Mucosa of stomach (tissue), 1 donor: ENCODE measurements around the gene CAMK2A.

ENCODE experiments used
- H3K27me3 ChIP-seq: one replicate; pipeline ENCODE4 v1.7.0; 2013; ENCODE audit warnings: mild to moderate bottlenecking, low read length; ENCODE audit not compliant: control insufficient read depth, insufficient read depth
- H3K36me3 ChIP-seq: one replicate; pipeline ENCODE4 v1.7.0; 2013; ENCODE audit warnings: low read length; ENCODE audit not compliant: control insufficient read depth, insufficient read depth
- H3K4me1 ChIP-seq: one replicate; pipeline ENCODE4 v1.7.0; 2013; ENCODE audit warnings: mild to moderate bottlenecking, low read length; ENCODE audit not compliant: control insufficient read depth, insufficient read depth
- H3K4me3 ChIP-seq: one replicate; pipeline ENCODE4 v1.7.0; 2013; ENCODE audit warnings: low read length
- H3K9ac ChIP-seq: one replicate; pipeline ENCODE4 v1.7.0; 2013; ENCODE audit warnings: mild to moderate bottlenecking, low read length, moderate library complexity
- H3K9me3 ChIP-seq: one replicate; pipeline ENCODE4 v1.7.0; 2013; ENCODE audit warnings: mild to moderate bottlenecking, low read length, moderate library complexity; ENCODE audit not compliant: control insufficient read depth
- donor health status: Pancreatic carcinoma.

CAMK2A gene

DNA sequence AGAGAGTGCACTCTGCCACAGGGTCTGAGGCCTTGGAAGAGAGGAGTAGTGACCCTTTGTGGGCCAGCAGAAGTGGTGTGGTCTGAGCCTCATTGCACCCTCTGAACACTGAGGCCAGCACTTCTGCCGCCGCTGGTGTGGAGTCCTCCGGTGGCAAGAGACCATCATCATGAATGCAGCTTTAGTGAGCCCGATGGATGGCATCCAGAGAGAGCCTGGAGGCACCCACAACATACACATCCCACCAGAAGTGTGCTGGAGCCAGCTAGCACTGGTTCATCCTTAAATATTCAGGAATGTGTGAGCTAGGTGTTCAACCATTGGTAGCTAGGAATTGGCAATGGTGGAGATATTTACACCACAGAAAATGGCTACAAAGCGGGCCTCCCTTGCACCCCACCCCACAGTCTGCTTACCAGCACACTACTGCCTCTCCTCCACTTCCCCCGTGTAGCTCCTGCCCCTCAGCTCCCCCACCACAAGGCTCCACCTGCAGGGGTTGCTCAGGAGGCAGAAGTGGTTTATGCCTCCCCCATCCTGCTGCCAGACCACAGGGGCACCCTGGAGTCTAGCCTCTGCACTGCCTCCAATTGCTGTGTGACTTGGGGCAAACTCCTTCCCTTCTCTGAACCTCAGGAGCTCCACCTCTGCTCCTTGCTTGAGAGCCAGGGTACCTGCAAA is 83.3 kb downstream of the CAMK2A start:
- no peaks in the 10 kb centered on the region for H3K36me3 ChIP-seq
- H3K9me3 ChIP-seq, result no peaks in the 10 kb centered on the region
- peaks cover 16% of the 10 kb centered on the region for H3K4me1 ChIP-seq
- peaks cover 9% of the 10 kb centered on the region for H3K27me3 ChIP-seq
- no peak overlapping the region for H3K9ac ChIP-seq
- no peak overlapping the region for H3K4me3 ChIP-seq

DNA sequence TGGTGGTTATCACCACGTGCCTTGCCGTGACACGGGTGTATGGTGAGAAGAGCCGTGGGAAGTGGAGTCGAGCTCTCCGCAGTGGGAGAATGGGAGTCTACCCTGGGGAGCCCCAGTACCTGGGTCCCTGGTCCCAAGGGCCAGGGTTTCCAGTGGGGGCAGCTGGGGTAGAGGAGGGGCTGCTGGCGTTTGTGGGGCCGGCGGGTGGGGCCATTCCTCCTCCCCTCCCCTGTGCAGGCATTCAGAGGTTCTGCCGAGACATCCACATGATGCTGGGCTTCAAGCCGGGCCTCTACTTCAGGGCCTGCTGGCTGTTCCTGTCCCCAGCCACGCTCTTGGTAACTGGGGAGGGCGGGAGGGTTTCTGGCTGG is 85.0 kb downstream of the CAMK2A start:
- Histone ChIP-seq H3K4me3 (no peak overlapping the region), H3K36me3 (no peaks in the 10 kb centered on the region), H3K4me1 (peaks cover 9% of the 10 kb centered on the region), H3K9me3 (no peaks in the 10 kb centered on the region), H3K27me3 (peaks cover 11% of the 10 kb centered on the region), H3K9ac (no peak overlapping the region)

DNA sequence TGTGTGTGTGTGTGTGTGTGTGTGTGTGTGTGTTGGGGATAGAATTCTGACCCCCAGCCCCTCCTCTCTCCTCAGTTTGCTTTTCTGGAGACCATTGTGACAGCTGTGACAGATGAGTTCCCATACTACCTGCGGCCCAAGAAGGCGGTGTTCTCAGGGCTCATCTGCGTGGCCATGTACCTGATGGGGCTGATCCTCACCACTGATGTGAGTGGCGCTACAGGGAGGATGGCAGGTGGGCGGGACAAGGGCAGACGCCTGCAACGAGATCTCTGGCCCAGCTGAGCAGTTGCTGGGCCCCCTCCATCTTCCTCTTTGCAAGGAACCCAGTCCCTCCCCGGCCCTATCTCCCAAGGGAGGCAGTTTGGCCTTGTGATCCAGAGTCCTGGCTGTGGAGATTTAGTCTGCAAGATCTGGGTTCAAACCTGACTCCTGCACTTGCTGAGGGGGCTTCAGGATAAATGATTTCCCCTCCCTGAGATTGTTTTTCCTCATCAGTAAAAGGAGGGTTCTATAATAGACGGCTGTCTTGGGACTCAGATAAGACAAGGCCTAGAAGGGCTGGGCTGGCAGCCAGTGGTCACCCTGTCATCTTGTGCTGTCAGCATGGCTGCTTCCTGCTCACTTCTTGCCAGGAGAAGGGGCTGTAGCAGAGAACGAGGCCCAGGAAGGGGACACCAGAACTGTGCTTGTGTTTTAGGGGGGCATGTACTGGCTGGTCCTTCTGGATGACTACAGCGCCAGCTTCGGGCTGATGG is 85.6 kb downstream of the CAMK2A start:
- Histone ChIP-seq H3K27me3 (peaks cover 17% of the 10 kb centered on the region), H3K9ac (no peak overlapping the region), H3K9me3 (no peaks in the 10 kb centered on the region), H3K4me3 (no peak overlapping the region), H3K4me1 (peaks cover 6% of the 10 kb centered on the region), H3K36me3 (no peaks in the 10 kb centered on the region)

DNA sequence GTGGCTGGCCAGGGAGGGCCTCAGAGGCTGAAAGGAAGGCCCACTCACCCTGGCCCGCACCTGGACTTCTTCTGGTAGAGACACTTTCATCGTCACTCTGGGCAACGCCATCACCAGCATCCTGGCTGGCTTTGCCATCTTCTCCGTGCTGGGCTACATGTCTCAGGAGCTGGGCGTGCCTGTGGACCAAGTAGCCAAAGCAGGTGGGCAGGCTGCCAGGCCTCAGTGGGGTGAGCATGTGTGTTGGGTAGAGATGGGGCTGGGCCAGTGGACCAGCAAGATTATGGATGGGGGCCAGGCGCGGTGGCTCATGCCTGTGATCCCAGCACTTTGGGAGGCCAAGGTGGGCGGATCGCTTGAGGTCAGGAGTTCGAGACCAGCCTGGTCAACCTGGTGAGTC is 87.1 kb downstream of the CAMK2A start:
- Histone ChIP-seq H3K9ac (no peak overlapping the region), H3K27me3 (peaks cover 9% of the 10 kb centered on the region), H3K4me3 (no peak overlapping the region), H3K4me1 (no peaks in the 10 kb centered on the region), H3K9me3 (no peaks in the 10 kb centered on the region), H3K36me3 (no peaks in the 10 kb centered on the region)

DNA sequence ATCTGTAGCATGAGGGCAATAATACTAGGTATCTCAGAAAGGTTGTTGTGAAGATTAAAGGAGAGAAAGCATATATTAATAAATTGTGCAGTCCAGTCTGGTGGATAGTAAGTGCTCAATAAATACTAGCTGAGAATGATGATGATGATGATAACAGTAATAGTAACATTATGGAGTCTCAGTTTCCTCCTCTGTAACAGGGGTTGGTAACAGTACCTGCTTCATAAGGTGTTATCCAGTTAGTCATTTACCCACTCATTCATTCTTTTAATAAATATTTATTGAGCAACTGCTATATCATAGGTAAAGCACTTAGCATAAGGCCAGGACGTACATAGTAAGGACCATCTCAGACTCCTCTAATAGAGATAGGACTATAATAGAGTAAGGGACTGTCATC is 92.1 kb downstream of the CAMK2A start:
- H3K9me3 ChIP-seq, result no peaks in the 10 kb centered on the region
- H3K9ac ChIP-seq, result no peak overlapping the region
- peaks cover 14% of the 10 kb centered on the region for H3K27me3 ChIP-seq
- no peak overlapping the region for H3K4me3 ChIP-seq
- no peaks in the 10 kb centered on the region for H3K4me1 ChIP-seq
- no peaks in the 10 kb centered on the region for H3K36me3 ChIP-seq

GRCh38 chr5:150196986-150197385 is 92.6 kb downstream of the CAMK2A start:
- no peak overlapping the region for H3K9ac ChIP-seq
- H3K4me3 ChIP-seq, result no peak overlapping the region
- no peaks in the 10 kb centered on the region for H3K9me3 ChIP-seq
- H3K36me3 ChIP-seq, result no peaks in the 10 kb centered on the region
- no peaks in the 10 kb centered on the region for H3K4me1 ChIP-seq
- H3K27me3 ChIP-seq, result peaks cover 14% of the 10 kb centered on the region

DNA sequence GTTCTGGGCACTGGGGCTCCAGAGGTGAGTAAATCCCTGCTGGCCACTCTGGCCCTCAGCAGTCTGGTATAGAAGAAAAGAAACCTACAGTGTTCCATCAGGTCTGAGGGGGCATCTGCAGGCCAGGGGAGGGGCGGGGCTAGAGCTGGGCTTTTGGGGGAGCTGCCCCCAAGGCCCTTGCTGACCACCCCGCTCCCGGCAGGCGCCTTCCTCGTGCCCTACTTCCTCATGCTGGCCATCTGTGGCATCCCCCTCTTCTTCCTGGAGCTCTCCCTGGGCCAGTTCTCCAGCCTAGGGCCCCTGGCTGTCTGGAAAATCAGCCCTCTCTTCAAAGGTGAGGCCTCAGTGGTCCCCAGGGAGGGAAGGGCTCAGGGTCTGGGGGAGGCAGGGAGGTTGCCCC is 93.1 kb downstream of the CAMK2A start:
- Histone ChIP-seq H3K4me1 (no peaks in the 10 kb centered on the region), H3K9ac (no peak overlapping the region), H3K27me3 (peaks cover 18% of the 10 kb centered on the region), H3K4me3 (no peak overlapping the region), H3K36me3 (no peaks in the 10 kb centered on the region), H3K9me3 (no peaks in the 10 kb centered on the region)

- Histone ChIP-seq H3K27me3 (peaks cover 22% of the 10 kb centered on the region), H3K9me3 (no peaks in the 10 kb centered on the region), H3K4me3 (no peak overlapping the region), H3K4me1 (no peaks in the 10 kb centered on the region), H3K9ac (no peak overlapping the region), H3K36me3 (no peaks in the 10 kb centered on the region)
These were observed 93.7 kb downstream of the CAMK2A start for GRCh38 chr5:150195736-150196485.

DNA sequence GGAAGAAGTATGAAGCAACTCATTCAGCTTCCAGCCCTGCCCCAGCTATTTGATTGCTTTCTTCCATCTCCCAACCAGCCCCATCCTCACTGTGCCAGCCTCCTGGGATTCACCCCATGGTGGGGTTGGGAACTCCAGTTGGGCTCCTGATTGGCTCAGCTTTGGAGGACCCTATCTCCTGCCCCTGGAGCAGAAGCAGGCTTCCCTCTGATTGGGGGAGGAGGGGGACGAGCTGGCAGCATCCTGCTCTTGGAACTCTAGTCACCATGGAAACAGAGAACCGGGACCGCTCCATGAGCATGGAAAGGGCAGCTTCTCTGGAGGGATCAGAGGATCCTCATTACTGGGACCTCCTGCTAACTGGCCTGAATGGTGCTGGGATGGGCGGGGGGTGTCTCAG is 97.1 kb downstream of the CAMK2A start:
- H3K9ac ChIP-seq, result no peak overlapping the region
- no peaks in the 10 kb centered on the region for H3K9me3 ChIP-seq
- H3K36me3 ChIP-seq, result no peaks in the 10 kb centered on the region
- H3K27me3 ChIP-seq, result peaks cover 39% of the 10 kb centered on the region
- no peak overlapping the region for H3K4me3 ChIP-seq
- no peaks in the 10 kb centered on the region for H3K4me1 ChIP-seq

GRCh38 chr5:150190987-150191386 is 98.6 kb downstream of the CAMK2A start:
- H3K4me1 ChIP-seq, result peaks cover 10% of the 10 kb centered on the region
- no peaks in the 10 kb centered on the region for H3K36me3 ChIP-seq
- H3K27me3 ChIP-seq, result peaks cover 39% of the 10 kb centered on the region
- H3K4me3 ChIP-seq, result no peak overlapping the region
- H3K9me3 ChIP-seq, result no peaks in the 10 kb centered on the region
- no peak overlapping the region for H3K9ac ChIP-seq

DNA sequence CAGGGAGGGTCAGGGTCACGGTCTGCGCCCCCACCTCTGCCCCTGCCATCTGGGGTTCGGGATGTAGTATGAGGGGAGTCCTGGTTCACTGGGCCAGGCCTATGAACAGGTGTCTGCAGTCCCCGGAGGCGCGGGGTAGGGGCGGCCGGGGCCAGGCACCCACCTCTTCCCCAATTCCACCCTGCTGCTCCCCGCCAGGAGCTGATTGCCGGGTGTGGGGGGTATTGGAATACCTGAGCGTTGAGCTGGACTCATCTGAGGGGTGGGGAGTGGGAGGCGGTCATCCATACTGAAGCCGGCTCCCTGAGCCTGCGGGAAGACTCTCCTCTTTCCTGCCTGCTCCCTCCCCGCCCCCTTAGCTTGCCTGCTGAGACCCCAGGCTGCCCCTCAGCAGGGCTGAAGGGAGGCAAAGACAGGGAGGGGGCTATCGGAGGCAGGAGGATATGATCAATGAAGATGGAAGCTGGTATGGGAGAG is 99.0 kb downstream of the CAMK2A start:
- Histone ChIP-seq H3K36me3 (no peaks in the 10 kb centered on the region), H3K9me3 (no peaks in the 10 kb centered on the region), H3K27me3 (peaks cover 39% of the 10 kb centered on the region), H3K4me3 (no peak overlapping the region), H3K4me1 (peaks cover 15% of the 10 kb centered on the region), H3K9ac (no peak overlapping the region)
